GM21737 (cell line): ENCODE measurements around the gene COL4A2.
"Not testable (repeated sequence)": the region's sequence is repeated elsewhere in the genome, so short reads cannot be mapped to it uniquely, and the experiment has no call there.

Experiments
- ATAC-seq: cut with Tn5 transposase; IDR thresholded peaks from one replicate; pipeline ENCODE4 v1.9.1; 2021; ENCODE audit warnings: mild to moderate bottlenecking, moderate library complexity; ENCODE audit not compliant: unreplicated experiment

COL4A2 gene

DNA sequence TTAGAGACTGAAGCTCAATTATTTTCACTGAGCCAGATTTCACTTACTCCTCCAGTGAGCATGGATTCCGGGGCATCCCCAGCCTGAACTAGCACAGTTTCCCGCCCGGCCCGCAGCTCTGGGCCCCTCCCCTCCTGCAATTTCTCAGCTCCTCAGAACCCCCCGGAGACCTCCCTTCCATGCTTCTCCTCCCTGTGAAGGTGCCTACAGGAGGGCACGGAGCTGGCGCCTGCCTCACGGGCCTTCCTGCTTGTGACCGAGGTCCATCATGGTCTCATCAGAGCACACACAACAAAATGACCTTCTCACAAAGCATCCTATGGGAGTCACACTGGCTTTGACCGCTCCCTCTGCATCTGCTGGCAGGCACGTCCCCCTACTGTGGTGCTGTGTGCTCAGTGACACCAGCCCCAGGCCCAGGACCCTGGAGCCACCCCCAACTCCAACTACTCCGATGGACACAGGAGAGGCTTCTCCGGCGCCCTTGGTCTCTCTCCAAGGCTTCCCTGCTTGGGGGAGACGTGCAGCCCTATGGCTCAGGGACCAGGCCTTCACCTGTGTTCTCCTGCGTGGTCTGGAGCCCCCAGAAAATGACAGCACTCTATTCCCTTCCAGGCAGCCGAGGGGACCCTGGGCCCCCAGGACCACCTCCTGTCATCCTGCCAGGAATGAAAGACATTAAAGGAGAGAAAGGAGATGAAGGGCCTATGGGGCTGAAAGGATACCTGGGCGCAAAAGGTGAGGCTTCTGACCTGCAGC lies 177.4 kb downstream of the COL4A2 start:
- ATAC-seq, result no peak

GRCh38 chr13:110485604-110486003 lies 178.5 kb downstream of the COL4A2 start:
- no peak for ATAC-seq

- ATAC-seq, result no peak
Measured at GRCh38 chr13:110486061-110486715, 179.1 kb downstream of the COL4A2 start.

DNA sequence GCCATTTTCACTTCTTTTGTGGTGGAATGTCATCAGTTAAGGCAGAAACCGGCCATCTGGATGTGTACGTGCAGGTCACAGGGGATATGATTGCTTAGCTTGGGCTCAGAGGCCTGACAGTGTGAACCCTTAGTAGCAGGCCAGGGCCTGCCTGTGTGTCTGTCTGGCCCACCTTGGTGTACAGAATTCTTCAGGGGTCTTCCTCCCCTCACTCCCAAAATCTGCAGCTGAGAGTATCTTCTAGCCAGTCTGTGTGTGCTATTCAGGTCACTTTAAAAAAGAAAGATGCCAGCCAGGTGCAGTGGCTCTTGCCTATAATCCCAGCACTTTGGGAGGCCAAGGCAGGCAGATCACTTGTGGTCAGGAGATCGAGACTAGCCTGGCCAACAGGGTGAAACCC lies 179.8 kb downstream of the COL4A2 start:
- ATAC-seq, result not testable (repeated sequence)

GRCh38 chr13:110490009-110490770 lies 183.1 kb downstream of the COL4A2 start:
- ATAC-seq, result no peak

DNA sequence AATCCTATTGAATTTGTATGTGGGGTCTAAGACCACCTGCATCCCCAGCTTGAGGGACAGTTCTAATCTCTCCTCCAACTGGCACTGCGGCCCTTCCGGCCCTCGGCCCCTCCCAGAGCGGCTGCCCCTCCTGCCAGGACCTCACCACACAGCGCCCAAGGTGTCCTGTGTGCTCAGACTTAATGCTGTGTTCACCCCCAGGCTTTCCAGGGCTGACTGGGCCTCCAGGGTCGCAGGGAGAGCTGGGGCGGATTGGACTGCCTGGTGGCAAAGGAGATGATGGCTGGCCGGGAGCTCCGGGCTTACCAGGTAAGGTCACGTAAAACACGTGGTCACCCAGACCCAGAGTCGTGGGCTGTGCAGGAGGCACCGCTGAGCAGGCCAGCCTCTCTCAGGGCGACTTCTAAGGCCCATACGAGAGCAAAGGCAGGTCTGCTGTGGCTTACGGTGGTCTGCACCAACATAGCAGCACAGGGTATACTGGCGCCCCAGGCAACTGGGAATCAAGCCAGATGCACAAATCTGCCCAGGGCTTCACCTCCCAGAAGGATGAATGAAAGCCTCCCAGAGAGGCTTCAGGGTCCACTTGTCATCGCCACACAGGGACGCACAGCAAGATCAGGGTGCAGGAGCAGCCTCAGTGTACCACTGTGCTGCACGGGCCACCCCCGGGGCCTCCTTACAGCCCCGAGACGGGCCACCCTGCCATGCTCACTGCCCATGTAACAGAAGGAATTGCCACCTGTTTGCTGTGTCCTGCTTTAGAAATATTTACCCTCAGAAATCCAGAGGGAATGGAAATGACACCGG lies 185.0 kb downstream of the COL4A2 start:
- no peak for ATAC-seq

DNA sequence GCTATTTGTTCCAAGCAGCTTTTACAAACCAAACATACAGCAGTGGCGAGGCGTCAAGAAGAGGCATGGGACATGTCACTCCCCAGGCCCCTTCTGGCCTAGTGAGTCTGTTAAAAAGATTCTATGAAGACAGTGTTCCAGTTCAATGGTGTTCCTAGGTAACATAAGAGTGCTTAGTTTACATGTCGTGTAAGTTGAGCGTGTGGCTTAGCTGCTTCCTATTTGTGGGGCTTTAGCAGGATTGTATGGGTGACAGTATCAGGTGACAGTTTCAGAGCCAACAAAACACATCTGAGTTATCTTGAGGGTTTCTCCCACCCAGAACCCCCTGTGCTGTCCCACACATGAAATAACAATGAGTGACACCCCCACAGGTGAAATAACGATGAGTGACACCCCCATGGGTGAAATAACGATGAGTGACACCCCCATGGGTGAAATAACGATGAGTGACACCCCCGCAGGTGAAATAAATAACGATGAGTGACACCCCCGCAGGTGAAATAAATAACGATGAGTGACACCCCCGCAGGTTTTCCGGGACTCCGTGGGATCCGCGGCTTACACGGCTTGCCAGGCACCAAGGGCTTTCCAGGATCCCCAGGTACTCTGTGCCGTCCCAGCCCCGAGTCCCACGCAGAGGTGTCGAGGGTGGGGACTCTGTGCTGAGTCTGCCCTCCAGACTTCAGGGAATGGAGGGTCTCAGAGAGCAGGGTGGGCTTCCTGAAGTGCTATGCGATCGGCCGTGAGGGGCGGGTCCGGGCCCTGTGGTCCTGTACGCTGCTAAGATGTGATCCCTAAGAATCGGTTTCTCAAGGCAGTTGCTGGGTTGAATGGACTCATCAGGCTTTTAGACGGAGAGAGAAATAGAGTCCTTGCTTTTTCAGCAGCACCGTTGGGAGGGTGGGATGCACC lies 185.9 kb downstream of the COL4A2 start:
- ATAC-seq, result no peak

DNA sequence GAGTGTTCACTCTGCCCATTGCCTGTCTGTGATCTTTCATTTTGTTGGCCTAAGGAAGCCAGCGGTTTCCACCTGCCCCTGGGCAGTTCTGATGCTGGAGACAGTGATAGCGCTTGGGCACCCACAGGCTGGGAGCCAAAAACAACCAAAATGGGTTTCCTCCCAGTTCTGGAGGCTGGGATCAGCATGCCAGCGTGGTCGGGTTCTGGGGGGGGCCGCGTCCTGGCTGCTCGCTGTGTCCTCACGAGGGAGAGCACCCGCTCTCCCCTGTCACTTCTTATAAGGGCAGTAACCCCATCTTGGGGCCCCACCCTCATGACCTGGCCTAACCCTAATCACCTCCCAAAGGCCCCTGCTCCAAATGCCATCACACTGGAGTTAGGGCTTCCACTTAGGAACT lies 186.5 kb downstream of the COL4A2 start:
- no peak for ATAC-seq

- no peak for ATAC-seq
Measured at GRCh38 chr13:110495376-110495775, 188.3 kb downstream of the COL4A2 start.

DNA sequence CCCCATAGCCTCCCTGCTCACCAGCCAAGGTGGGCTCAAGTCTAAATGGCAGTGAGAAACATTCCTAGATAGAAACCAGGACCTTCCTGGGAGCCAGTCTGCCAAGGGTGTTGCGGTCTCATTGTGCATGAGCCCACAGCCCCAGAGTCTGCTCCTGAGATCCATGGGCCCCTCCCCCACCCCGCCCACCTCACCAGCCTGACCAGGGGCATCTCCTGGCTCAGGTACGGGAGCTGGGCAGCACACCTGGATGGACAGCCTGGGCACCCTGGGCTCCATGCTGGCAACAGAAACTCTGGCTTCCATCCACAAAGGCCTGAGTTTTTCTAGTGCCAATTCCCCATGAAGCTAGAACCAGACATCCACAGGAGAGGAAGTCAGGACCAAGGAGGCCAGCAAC lies 188.8 kb downstream of the COL4A2 start:
- no peak for ATAC-seq

DNA sequence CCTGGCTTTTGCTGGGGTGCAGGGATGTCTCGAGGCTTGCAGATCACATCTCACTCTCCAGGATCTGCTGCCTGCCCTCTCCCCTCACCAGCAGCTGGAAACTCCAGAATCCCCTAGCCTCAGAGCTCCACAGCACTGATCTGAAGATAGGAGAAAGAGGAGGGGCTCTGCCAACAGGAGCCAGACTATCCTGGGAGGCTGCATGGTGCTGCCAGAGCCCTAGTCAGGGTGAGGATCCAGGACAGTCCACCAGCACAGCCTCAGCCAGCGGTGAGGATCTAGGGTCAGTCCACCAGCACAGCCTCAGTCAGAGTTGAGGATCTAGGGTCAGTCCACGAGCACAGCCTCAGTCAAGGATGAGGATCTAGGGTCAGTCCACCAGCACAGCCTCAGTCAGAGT lies 189.2 kb downstream of the COL4A2 start:
- no peak for ATAC-seq

DNA sequence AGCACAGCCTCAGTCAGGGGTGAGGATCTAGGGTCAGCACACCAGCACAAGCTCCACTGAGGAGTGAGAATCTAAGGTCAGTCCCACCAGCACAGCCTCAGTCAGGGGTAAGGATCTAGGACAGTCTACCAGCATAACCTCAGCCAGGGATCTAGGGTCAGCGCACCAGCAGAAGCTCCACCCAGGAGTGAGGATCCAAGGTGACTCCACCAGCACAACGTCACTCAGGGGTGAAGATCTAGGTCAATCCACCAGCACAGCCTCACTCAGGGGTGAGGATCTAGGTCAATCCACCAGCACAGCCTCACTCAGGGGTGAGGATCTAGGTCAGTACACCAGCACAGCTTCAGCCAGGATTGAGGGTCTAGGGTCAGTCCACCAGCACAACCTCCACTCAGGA lies 189.9 kb downstream of the COL4A2 start:
- ATAC-seq, result no peak

- not testable (repeated sequence) for ATAC-seq
Measured at GRCh38 chr13:110497896-110498295, 190.8 kb downstream of the COL4A2 start.

DNA sequence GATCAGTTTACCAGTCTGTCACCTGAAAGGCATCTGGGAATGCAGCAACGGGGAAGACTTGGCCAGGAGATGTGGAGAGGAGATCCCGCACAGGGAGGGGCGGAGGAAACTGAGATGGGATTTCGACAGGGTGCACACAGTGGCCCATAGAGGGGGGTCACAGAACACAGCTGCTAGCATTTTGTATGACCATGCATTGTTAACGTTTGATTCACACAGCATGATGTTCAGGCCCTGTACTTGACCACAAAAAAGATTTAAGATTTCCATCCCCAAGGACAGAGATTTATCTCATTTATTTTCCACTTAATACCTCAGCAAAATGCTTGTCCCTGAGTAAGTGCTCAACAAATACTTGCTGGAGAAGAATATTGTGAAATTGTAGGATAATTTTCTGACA lies 191.2 kb downstream of the COL4A2 start:
- ATAC-seq, result no peak

- no peak for ATAC-seq
Measured at GRCh38 chr13:110498765-110499164, 191.7 kb downstream of the COL4A2 start.

- ATAC-seq, result no peak
Measured at GRCh38 chr13:110499621-110500281, 192.7 kb downstream of the COL4A2 start.

GRCh38 chr13:110500341-110500740 lies 193.3 kb downstream of the COL4A2 start:
- ATAC-seq, result no peak

DNA sequence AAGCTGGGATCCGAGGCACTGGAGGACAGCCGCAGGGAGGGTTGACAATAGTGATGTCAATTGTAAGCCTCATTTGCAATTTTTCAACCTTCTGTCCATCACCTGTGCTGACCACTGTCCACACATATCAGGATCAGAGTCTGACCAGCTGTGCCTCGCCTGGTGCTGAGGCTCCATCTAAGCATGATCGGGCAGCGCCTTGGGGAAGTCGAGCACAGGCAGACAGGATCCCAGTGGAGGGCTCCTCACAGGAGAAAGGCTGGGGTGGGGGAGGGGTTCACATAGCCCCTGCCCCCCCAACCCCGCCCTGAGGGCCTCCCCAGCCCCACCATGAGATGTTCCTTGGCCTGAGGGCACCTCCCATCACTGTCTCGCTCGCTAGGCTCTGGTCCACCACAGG lies 194.1 kb downstream of the COL4A2 start:
- no peak for ATAC-seq
